Panc1 (cell line): ENCODE results near the gene AFF3. TPM values are rescaled to one million over a fixed set of nuclear protein-coding genes. Genes with fewer than 3 reads are reported as not detected.
A peak's percentile ranks its signal among the peaks of the same experiment; 100 is the strongest.

Experiments used
- ATAC-seq: fragments of 200-7000 bp; cut with Tn5 transposase; 2 replicates; pipeline ENCODE4 v1.9.1; 2020; ENCODE audit warnings: mild to moderate bottlenecking, moderate library complexity
- BruUV-seq: library from RNA; stranded (reverse); fragments of 400-500 nt; replicated peaks from 2 replicates; lab custom pipeline; 2021; lab: Mats Ljungman, UMichigan
- CTCF ChIA-PET: fragments of 300-600 bp; sonication (Branson Sonifier 250); formaldehyde crosslinking; loops from one replicate; lab custom pipeline; 2022; ENCODE audit warnings: antibody characterized with exemption; lab: Charles Lee
- POLR2A ChIA-PET: fragments of 300-600 bp; sonication (Branson Sonifier 250); formaldehyde crosslinking; loops from one replicate; lab custom pipeline; 2022; ENCODE audit warnings: antibody characterized with exemption; lab: Charles Lee
- DNase-seq: peaks from one replicate; pipeline ENCODE4 v3.0.0-alpha.2; 2010; ENCODE audit warnings: low read depth, low spot score
- H3K27ac ChIP-seq: 2 replicates; pipeline ENCODE4 v1.5.1; 2011; ENCODE audit warnings: mild to moderate bottlenecking, low read length, inconsistent platforms
- H3K27me3 ChIP-seq: fragments of 200-500 bp; sonication (Bioruptor generic); 2 replicates; pipeline ENCODE4 v1.6.0; 2014; ENCODE audit warnings: low read length, inconsistent platforms; ENCODE audit not compliant: control insufficient read depth, insufficient read depth
- H3K36me3 ChIP-seq: fragments of 200-500 bp; sonication (Bioruptor generic); 2 replicates; pipeline ENCODE4 v1.5.1; 2014; ENCODE audit warnings: inconsistent platforms, mild to moderate bottlenecking, low read length, moderate library complexity; ENCODE audit not compliant: control insufficient read depth, insufficient read depth
- H3K4me1 ChIP-seq: 2 replicates; pipeline ENCODE4 v1.5.1; 2011; ENCODE audit warnings: inconsistent platforms, mild to moderate bottlenecking, low read length, moderate library complexity; ENCODE audit not compliant: control insufficient read depth, insufficient read depth
- H3K4me3 ChIP-seq, 2 experiments: 2 replicates each; pipeline ENCODE4 v1.5.1; 2011 to 2012; ENCODE audit warnings: low read depth in 2 of 2, low read length in 2 of 2, mild to moderate bottlenecking in 2 of 2, inconsistent platforms in 1 of 2, moderate library complexity in 1 of 2
- H3K9me3 ChIP-seq: fragments of 200-500 bp; sonication (Bioruptor generic); 2 replicates; pipeline ENCODE4 v1.5.1; 2014; ENCODE audit warnings: low read depth, mild to moderate bottlenecking, inconsistent platforms, low read length, moderate library complexity; ENCODE audit not compliant: control insufficient read depth, insufficient read depth
- CTCF ChIP-seq: fragments of 450-650 bp; IDR thresholded peaks from 2 replicates; pipeline ENCODE4 v1.5.1; 2017; ENCODE audit warnings: mild to moderate bottlenecking
- POLR2AphosphoS5 ChIP-seq: IDR thresholded peaks from 2 replicates; pipeline ENCODE4 v1.6.1; 2012; ENCODE audit warnings: mild to moderate bottlenecking, low read depth, low read length, moderate library complexity
- REST ChIP-seq, 2 experiments: IDR thresholded peaks; 2 replicates each; pipeline ENCODE4 v1.6.1; 2011 to 2012; ENCODE audit warnings: low read depth in 2 of 2, control low read depth in 1 of 2, low read length in 1 of 2, mild to moderate bottlenecking in 1 of 2, moderate library complexity in 1 of 2; ENCODE audit not compliant: insufficient read depth in 1 of 2
- SIN3A ChIP-seq: IDR thresholded peaks from 2 replicates; pipeline ENCODE4 v1.6.1; 2012; ENCODE audit warnings: low read depth, mild to moderate bottlenecking, low read length, moderate library complexity, borderline replicate concordance; ENCODE audit not compliant: insufficient read depth
- TCF7L2 ChIP-seq: IDR thresholded peaks from 2 replicates; pipeline ENCODE4 v1.6.1; 2011; ENCODE audit warnings: mild to moderate bottlenecking, low read depth, low read length, inconsistent platforms
- in situ Hi-C: cut with HindIII; loops from 2 replicates; pipeline ENCODE4 v1.10.0; 2016; ENCODE audit warnings: low sequenced_read_pairs, low pct_unique_long_range_greater_than_20kb
- intact Hi-C: fragments of 100-400 bp; cut with micrococcal nuclease; formaldehyde crosslinking; loops from one replicate; pipeline ENCODE4 v1.10.0; 2022; ENCODE audit not compliant: unreplicated experiment
- total RNA-seq: library from RNA; stranded (reverse); gene quantifications from one replicate; pipeline ENCODE4 v1.2.1, GENCODE V29; 2021; ENCODE audit not compliant: unreplicated experiment

Gene AFF3
- total RNA-seq, 1 experiment from 2014 or later: 2.2 TPM

- DNase-seq: peak; percentile 84
- H3K4me3 ChIP-seq: peak overlapping the region in 1 of 2 experiments; percentile 34; a peak in 2 of 4 replicates
- TF ChIP-seq POLR2AphosphoS5 (no peak), SIN3A (no peak), CTCF (no peak), TCF7L2 (no peak), REST (IDR thresholded peaks at IDR 0.05; ENCODE audit: insufficient read depth in 1 of 2, low read depth in 2 of 2, low read length in 1 of 2) (no peak)
- H3K9me3 ChIP-seq: no peaks in the 10 kb centered on the region
- no peaks in the 10 kb centered on the region for H3K36me3 ChIP-seq
- no peaks in the 10 kb centered on the region for H3K27me3 ChIP-seq
- ChIA-PET POLR2A (no interaction called here), CTCF (no interaction called here)
- peak; percentile 90 for ATAC-seq
- peaks cover 10% of the 10 kb centered on the region for H3K4me1 ChIP-seq
- no TSS peak for BruUV-seq
- in situ Hi-C loops: no loop called here
- H3K27ac ChIP-seq: no peak overlapping the region
- intact Hi-C loops: no loop called here
Observed at GRCh38 chr2:99880148-99880963, 262.0 kb downstream of the AFF3 start.

- intact Hi-C loops: no loop called here
- CTCF ChIA-PET: no interaction called here
- no TSS peak for BruUV-seq
- peaks cover 10% of the 10 kb centered on the region for H3K4me1 ChIP-seq
- POLR2A ChIA-PET: interaction anchor here (0.6 kb wide), 1 partner anchor 96 kb away, joined by 12 read pairs; no protein-coding TSS in a partner anchor
- peak; percentile 45; the same call in 1 of the 2 replicates for ATAC-seq
- peak; percentile 50 for DNase-seq
- H3K4me3 ChIP-seq: no peak overlapping the region
- no peaks in the 10 kb centered on the region for H3K27me3 ChIP-seq
- H3K9me3 ChIP-seq: no peaks in the 10 kb centered on the region
- H3K36me3 ChIP-seq: no peaks in the 10 kb centered on the region
- in situ Hi-C loops: no loop called here
- TF ChIP-seq CTCF: no peak
- TF ChIP-seq TCF7L2: no peak
- no peak for TF ChIP-seq REST (IDR thresholded peaks at IDR 0.05; ENCODE audit: insufficient read depth in 1 of 2, low read depth in 2 of 2, low read length in 1 of 2)
- TF ChIP-seq SIN3A: no peak
- TF ChIP-seq POLR2AphosphoS5: no peak
- H3K27ac ChIP-seq: no peak overlapping the region
Observed at GRCh38 chr2:99879481-99879880, 262.9 kb downstream of the AFF3 start.
